ENCODE data around the gene C15orf61.

The C15orf61 gene

GRCh38 chr15:67515090-67515489, 5.8 kb upstream of the C15orf61 start:
- no peak for DNase-seq

- no peak for DNase-seq
These were observed 5.4 kb upstream of the C15orf61 start for GRCh38 chr15:67515557-67515956.

GRCh38 chr15:67520321-67521028, 456 bp upstream of the C15orf61 start:
- DNase-seq = no peak

- peak; percentile 38 for DNase-seq
These were observed 1.0 kb downstream of the C15orf61 start for GRCh38 chr15:67521783-67522568.

DNA sequence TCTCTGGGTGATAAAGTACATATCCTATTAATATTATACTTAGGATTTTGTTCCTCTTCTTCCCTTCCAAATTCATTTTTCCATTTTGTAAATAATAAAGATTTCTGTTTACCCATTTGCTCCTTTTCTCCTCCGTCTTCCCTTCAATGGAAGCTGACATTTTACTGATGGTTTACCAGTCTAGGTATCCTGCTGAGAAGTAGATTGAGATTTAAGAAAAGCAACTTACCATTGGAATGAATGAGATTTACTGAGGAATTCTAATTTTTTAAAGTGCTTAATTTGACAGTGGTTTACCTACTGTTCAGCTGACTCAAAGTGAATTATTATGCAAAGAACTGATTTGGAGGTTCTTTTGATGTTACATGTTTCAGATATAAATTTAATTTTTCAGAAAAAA, 2.4 kb downstream of the C15orf61 start:
- DNase-seq = no peak

DNA sequence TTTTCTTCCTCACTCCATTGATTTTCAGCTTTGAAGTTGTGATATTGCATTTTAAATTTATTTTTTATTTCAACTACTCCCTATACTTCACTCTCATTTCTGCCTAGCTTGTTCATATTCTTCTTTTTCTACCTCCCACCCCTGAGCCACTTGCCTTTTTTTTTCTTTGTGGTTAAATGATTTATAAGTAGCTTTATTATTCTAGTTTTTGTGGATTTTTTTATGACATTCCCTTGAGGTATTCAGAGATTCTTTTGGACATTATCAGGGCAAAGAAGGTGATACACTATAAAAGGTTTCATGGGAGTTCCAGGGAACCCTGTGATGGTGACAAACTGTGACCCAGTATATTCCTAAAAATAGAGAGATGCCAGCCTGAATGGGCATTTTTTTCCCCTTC, 3.3 kb downstream of the C15orf61 start:
- no peak for DNase-seq

- DNase-seq = no peak
These were observed 7.6 kb downstream of the C15orf61 start for GRCh38 chr15:67528513-67528912.

GRCh38 chr15:67531379-67531914, 10.5 kb downstream of the C15orf61 start:
- no peak for DNase-seq

DNA sequence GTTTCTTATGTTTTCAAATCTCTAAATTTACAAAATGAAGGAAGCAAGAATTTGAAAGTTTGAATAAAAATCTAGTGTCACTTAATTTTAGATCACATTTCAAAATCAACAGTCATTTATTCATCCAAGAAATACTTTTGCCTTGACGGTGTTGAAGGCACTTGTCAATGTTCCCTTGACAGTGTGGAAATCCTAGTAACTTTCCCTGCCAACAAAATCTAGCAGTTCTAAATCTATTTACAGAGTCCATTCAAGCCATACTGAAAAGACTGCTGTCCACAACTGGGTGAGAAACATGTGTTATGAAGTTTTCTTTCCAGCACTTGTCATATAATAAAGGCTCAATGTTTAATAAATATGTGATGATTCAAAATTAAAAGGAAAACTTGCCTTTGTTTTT, 12.9 kb downstream of the C15orf61 start:
- DNase-seq = no peak

GRCh38 chr15:67534360-67534759, 13.4 kb downstream of the C15orf61 start:
- DNase-seq = no peak

DNA sequence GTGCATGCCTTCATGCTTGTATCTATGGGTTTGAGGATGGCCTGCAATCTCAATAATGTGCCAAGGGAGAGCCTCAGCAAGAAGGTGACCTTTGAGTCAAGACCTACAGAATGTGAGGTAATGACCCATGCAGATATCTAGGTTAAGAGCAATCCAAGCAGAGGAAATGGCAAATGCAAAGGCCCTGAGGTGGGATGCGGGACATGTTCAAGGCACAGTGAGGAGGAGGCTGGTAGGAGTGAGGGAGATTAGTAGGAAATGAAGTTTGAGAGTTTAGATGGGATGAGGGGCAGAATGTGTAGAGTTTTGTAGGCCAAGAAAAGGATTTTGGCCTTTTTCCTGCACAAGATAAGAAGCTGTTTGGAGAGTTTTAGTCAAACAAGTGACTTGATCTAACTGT, 16.8 kb downstream of the C15orf61 start:
- no peak for DNase-seq

DNA sequence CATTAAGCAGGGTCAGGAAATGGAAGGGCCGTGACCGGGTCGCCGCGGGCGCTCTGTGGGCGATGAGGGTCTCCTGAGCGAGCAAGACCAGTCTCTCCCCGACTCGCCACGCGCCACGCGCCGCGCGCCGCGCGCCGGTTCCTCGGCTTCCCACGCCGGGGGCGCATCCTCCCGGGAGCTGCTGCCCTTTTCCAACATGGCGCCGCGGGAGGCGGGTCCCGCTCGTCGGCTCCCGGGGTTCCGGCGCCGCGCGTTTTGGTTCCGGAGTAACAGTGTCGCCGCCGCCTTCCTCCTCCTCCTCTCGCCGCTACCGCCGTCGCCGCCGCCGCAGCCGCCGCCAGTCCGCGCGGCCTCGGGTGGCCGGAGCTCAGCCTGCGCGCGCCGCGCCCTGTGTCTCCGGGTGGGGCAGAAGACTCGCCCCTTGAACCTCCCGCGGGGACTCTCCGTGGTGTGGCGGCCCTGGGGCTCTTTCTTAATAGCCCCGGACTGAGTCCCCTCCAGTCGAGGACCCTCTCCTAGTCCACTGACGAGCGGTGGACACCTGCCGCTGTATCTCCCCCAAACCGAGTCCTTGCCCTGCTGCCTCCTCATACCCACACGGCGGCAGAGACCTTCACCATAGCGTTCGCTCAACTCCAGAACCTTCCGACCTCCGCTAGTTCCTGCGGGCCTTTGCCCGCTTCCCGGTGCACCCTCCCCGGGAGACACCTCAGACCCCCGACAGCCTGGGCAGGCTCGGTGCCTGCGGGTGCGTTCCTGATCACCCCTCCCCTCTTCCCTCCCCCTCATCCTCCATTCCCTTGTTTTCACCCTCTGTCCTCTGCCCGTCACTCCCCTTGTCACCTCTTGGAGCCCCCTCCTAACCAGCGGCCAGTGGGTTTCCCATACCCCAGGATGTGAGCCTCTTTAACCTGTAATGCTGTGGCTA, 21.8 kb downstream of the C15orf61 start, which contains the start of gene MAP2K5:
Gene MAP2K5 (plus strand): TSS at position 284 of the 928 bp plus-strand sequence. CDS start 633 bp downstream, at position 917.
- peak; percentile 49 for DNase-seq

DNA sequence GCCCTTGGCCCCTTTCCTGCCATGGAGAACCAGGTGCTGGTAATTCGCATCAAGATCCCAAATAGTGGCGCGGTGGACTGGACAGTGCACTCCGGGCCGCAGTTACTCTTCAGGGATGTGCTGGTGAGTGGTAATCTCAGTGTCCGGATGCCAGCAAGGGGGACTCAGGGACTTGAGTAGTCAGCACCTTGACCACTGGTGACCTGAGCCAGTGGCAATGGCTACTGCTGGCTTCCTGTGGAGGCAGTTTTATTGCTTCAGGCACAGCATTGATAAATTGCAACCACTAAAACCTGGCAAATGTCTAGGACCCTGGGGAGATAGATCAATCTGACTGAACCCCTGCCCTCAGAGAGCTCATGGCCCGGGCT, 22.4 kb downstream of the C15orf61 start:
- DNase-seq = no peak

DNA sequence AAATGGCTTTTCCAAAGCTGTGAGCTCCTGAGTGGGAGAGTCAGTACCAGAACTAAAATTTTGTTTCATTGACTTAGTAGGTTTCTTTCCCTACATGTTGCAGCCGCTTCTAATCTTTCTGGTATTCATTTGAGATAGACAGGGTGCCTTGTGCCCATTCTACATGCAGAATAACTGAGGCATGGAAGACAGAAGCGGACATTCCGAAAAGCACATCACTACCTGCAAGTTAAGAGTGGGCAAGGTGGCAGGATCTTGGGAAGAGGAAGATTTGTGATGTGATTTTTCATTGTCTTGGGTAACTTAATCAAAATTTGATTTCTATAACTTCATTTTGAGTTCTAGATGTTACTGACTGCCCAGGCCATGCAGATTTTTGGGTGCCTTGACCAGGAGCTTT, 23.5 kb downstream of the C15orf61 start:
- DNase-seq = no peak

DNA sequence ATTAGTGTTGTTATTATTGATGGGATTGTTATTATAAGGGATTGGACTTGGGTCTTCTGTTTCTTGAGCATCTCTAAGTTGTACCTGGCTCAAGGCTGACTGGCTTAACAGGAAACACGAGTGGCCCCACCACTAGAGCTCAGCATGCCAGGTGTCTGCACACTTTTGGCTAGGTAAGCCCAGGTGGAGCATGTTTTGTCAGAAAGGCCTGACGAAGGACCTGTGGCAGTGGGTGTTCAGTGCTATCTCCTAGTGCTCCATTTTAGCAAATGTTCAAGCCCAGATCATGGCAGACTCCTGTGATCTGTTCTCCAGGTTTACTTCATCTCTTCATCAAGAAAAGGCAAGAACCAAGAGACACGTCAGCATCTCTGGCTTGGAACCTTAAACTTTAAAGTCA, 24.9 kb downstream of the C15orf61 start:
- DNase-seq = no peak

- no peak for DNase-seq
These were observed 26.1 kb downstream of the C15orf61 start for GRCh38 chr15:67547064-67547463.

DNA sequence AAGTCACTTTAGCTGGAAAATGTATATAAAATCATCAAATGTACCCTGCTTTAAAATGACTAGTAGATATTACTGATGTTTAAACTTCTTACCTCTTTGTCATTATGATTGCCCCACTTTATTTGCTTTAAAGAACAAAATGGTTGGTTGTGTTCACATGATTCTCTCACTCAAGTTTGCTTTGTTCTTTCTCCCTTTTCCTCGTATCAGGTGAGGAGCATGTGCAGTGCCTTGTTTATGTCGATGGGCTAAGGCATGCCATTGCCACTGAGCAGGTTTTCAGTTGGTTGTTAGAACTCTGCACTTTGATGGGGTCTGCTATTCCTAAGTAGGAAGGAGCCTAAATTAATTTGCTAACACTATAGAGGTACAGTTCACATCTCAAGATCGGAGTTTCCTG, 26.9 kb downstream of the C15orf61 start:
- no peak for DNase-seq

GRCh38 chr15:67548236-67548852, 27.4 kb downstream of the C15orf61 start:
- DNase-seq = no peak

DNA sequence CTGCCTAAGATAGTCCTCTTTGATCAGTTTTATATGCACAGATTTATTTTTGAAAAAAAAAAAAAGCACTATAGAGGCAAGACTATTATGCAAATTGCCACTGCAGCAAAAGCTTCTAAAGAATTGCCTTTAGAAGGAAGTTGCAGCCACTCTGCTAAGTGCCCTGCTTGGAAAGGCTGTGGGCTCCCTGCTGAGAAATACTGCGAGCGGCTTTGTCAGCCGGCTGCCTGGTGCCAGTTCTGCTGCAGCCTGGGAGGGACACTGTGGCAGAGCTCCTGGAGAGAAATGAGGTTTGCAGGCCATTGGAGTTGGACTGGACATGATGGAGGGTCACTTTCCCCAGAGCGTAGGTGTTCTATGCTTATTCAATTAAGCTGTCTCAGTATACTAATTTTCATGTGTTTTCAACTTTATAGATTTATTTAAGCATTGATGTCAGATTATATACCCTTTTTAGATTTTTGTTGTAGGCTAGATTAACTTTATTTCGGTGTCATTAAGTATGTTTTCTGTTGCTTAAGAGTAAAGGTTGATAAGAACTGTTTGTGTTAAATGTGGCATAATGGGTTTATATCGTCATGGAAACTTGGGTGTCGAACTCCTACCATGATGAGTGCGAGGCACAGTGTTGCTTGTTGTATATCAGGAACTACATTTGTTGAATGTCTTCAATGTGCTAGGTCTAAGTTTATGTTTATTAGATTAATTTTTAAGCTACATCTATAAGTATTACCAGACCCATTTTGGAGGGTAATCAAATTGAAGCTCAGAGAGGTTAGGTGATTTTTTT, 28.1 kb downstream of the C15orf61 start:
- DNase-seq = no peak

- no peak for DNase-seq
These were observed 28.8 kb downstream of the C15orf61 start for GRCh38 chr15:67549736-67550135.

DNA sequence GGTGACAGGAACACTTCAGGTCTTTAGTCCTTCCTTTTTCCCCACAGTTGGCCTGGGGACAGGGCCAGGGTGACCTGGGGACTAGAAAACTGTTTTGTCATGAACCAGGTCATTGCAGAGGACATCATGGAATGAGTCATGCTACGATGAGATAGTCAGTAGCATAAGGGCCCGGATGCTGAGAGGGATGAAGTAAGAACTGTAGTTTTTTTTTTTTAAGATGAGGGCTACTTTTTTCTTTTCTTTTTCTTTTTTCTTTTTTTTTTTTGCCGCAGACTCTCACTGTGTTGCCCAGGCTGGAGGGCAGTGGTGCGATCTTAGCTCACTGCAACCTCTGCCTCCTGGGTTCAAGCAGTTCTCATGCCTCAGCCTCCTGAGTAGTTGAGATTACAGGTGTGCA, 29.6 kb downstream of the C15orf61 start:
- no peak for DNase-seq
